Measurements from ENCODE around the gene FAT1.
"Not testable (repeated sequence)": the region's sequence is repeated elsewhere in the genome, so short reads cannot be mapped to it uniquely, and the experiment has no call there.

The FAT1 gene

GRCh38 chr4:186761956-186762355 lies 38.3 kb upstream of the FAT1 start:
- H3K4me1 ChIP-seq (ENCODE audit: insufficient read depth, low read length); H3K9ac ChIP-seq (ENCODE audit: low read depth, low read length); H3K27me3 ChIP-seq (ENCODE audit: insufficient read depth, low read length); H3K9me3 ChIP-seq (ENCODE audit: insufficient read depth, low read depth, low read length); H3K36me3 ChIP-seq (ENCODE audit: insufficient read depth, low read length); H3K4me3 ChIP-seq (ENCODE audit: low read length); H3K27ac ChIP-seq (ENCODE audit: low read depth, low read length): not testable (repeated sequence)
- WGBS = 100% methylated on average over 2 of the region's 2 CpGs

DNA sequence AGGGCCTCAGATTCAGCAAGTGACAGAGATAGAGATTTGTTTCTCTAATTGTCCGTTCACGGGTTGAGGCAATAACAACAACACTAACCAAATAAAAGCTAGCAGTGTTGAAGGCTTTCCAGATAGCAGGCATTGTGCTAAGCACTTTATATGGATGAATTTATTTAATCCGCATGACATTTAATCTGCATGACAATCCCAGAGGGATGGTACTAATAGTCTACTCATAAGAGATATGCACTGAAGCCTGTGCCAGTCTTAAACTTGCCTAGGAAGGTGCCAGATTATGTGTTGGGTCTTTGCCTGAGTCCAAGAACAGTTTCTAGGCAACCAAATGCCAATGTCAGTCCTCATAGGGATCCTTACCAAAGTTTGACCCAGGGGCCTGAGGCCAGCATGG lies 37.7 kb upstream of the FAT1 start:
- no peaks in the 10 kb centered on the region for H3K9me3 ChIP-seq (ENCODE audit: insufficient read depth, low read depth, low read length)
- no peaks in the 10 kb centered on the region for H3K27me3 ChIP-seq (ENCODE audit: insufficient read depth, low read length)
- no peaks in the 10 kb centered on the region for H3K36me3 ChIP-seq (ENCODE audit: insufficient read depth, low read length)
- H3K27ac ChIP-seq (ENCODE audit: low read depth, low read length) = no peak overlapping the region
- no peak overlapping the region for H3K4me3 ChIP-seq (ENCODE audit: low read length)
- 100% methylated on average over 3 of the region's 3 CpGs for WGBS
- no peak overlapping the region for H3K9ac ChIP-seq (ENCODE audit: low read depth, low read length)
- 0 out of 2 replicates have a peak, but pooled peaks cover 6% of the 10 kb centered on the region for H3K4me1 ChIP-seq (ENCODE audit: insufficient read depth, low read length)

DNA sequence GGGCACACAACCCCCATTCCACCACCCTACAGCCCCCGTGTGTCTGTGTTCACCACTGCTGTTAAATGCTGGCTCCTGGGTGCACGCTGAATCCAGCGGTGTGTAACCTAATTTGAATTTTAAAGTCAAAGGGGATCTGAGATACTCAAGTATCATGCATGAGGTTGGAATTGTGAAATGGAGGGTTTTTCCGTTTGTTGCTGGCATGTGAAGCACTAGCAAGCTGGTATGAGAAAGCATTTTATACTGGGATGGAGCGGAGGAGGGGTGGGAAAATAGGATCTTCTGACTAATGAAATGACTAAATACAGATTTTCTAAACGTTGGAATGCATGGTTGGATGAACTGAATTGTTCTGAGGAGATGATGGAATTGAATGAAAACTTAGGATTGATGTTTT lies 36.9 kb upstream of the FAT1 start:
- H3K4me3 ChIP-seq (ENCODE audit: low read length) = no peak overlapping the region
- H3K9ac ChIP-seq (ENCODE audit: low read depth, low read length) = no peak overlapping the region
- H3K36me3 ChIP-seq (ENCODE audit: insufficient read depth, low read length) = no peaks in the 10 kb centered on the region
- H3K27me3 ChIP-seq (ENCODE audit: insufficient read depth, low read length) = no peaks in the 10 kb centered on the region
- 0 out of 2 replicates have a peak, but pooled peaks cover 2% of the 10 kb centered on the region for H3K4me1 ChIP-seq (ENCODE audit: insufficient read depth, low read length)
- WGBS = 88% methylated on average over 6 of the region's 6 CpGs
- H3K9me3 ChIP-seq (ENCODE audit: insufficient read depth, low read depth, low read length) = no peaks in the 10 kb centered on the region
- H3K27ac ChIP-seq (ENCODE audit: low read depth, low read length) = no peak overlapping the region

GRCh38 chr4:186759990-186760389 lies 36.3 kb upstream of the FAT1 start:
- Histone ChIP-seq H3K9me3 (ENCODE audit: insufficient read depth, low read depth, low read length) (no peaks in the 10 kb centered on the region), H3K4me3 (ENCODE audit: low read length) (no peak overlapping the region), H3K27me3 (ENCODE audit: insufficient read depth, low read length) (no peaks in the 10 kb centered on the region), H3K36me3 (ENCODE audit: insufficient read depth, low read length) (no peaks in the 10 kb centered on the region), H3K9ac (ENCODE audit: low read depth, low read length) (no peak overlapping the region), H3K27ac (ENCODE audit: low read depth, low read length) (no peak overlapping the region), H3K4me1 (ENCODE audit: insufficient read depth, low read length) (no peaks in the 10 kb centered on the region)
- WGBS = 92% methylated on average over 10 of the region's 10 CpGs

- no peaks in the 10 kb centered on the region for H3K4me1 ChIP-seq (ENCODE audit: insufficient read depth, low read length)
- no peaks in the 10 kb centered on the region for H3K9me3 ChIP-seq (ENCODE audit: insufficient read depth, low read depth, low read length)
- no peak overlapping the region for H3K27ac ChIP-seq (ENCODE audit: low read depth, low read length)
- 97% methylated on average over 35 of the region's 35 CpGs for WGBS
- H3K9ac ChIP-seq (ENCODE audit: low read depth, low read length) = no peak overlapping the region
- H3K4me3 ChIP-seq (ENCODE audit: low read length) = no peak overlapping the region
- H3K27me3 ChIP-seq (ENCODE audit: insufficient read depth, low read length) = no peaks in the 10 kb centered on the region
- H3K36me3 ChIP-seq (ENCODE audit: insufficient read depth, low read length) = no peaks in the 10 kb centered on the region
Measured at GRCh38 chr4:186758929-186759682, 35.5 kb upstream of the FAT1 start.

DNA sequence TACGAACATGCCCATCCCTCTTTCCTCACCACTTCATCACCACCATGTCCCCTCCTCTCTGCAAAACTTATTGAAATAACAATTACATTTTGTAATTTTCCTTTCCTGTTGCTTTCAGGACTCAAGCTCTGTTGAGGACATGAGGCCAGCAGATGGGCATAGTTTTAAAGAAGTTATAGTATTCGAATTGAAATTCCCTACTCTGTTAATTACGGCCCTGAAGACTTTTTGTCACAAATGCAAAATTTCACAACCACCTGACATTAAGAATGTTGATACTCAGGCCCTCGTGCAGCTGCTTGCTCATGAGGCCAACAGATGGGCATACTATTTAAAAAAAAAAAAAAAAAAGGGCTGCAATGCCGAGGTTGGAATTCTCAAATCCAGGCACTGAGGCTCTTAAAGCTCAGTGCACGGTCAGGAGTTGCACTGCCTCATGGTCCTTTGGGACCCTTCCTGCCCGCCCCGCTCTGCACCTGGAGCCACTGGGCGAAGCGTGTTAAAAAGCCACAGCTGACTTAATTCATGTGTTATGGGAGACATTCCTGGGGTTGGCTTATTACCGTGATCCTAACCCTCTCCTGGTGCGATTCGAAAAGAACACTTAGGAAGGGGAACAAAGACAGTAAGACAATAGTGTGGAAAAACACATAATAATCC lies 34.2 kb upstream of the FAT1 start:
- Histone ChIP-seq H3K4me1 (ENCODE audit: insufficient read depth, low read length) (no peaks in the 10 kb centered on the region), H3K36me3 (ENCODE audit: insufficient read depth, low read length) (no peaks in the 10 kb centered on the region), H3K4me3 (ENCODE audit: low read length) (no peak overlapping the region)

DNA sequence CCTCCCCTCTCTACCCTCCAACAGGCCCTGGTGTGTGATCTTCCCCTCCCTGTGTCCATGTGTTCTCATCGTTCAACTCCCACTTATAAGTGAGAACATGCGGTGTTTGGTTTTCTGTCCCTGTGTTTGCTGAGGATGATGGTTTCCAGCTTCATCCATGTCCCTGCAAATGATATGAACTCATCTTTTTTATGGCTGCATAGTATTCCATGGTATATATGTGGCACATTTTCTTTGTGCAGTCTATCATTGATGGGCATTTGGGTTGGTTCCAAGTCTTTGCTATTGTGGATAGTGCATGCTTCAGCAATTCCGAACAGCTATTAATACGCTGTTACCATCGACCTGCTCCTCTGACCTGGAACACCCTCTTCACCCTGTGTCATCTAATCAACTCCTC lies 32.9 kb upstream of the FAT1 start:
- H3K4me3 ChIP-seq (ENCODE audit: low read length); H3K27ac ChIP-seq (ENCODE audit: low read depth, low read length); H3K9me3 ChIP-seq (ENCODE audit: insufficient read depth, low read depth, low read length); H3K27me3 ChIP-seq (ENCODE audit: insufficient read depth, low read length); H3K36me3 ChIP-seq (ENCODE audit: insufficient read depth, low read length); H3K4me1 ChIP-seq (ENCODE audit: insufficient read depth, low read length); H3K9ac ChIP-seq (ENCODE audit: low read depth, low read length): not testable (repeated sequence)
- WGBS = 96% methylated on average over 5 of the region's 5 CpGs

More for the DNA sequence above, 34.2 kb upstream of the FAT1 start:
- Histone ChIP-seq H3K9me3 (ENCODE audit: insufficient read depth, low read depth, low read length) (no peaks in the 10 kb centered on the region), H3K27me3 (ENCODE audit: insufficient read depth, low read length) (no peaks in the 10 kb centered on the region), H3K9ac (ENCODE audit: low read depth, low read length) (no peak overlapping the region), H3K27ac (ENCODE audit: low read depth, low read length) (no peak overlapping the region)
- 91% methylated on average over 13 of the region's 13 CpGs for WGBS

- Histone ChIP-seq H3K9ac (ENCODE audit: low read depth, low read length) (no peak overlapping the region), H3K36me3 (ENCODE audit: insufficient read depth, low read length) (no peaks in the 10 kb centered on the region), H3K4me1 (ENCODE audit: insufficient read depth, low read length) (no peaks in the 10 kb centered on the region), H3K9me3 (ENCODE audit: insufficient read depth, low read depth, low read length) (no peaks in the 10 kb centered on the region), H3K27me3 (ENCODE audit: insufficient read depth, low read length) (no peaks in the 10 kb centered on the region), H3K27ac (ENCODE audit: low read depth, low read length) (no peak overlapping the region), H3K4me3 (ENCODE audit: low read length) (no peak overlapping the region)
- 95% methylated on average over 8 of the region's 8 CpGs for WGBS
Measured at GRCh38 chr4:186755550-186756519, 32.2 kb upstream of the FAT1 start.

GRCh38 chr4:186754976-186755375 lies 31.3 kb upstream of the FAT1 start:
- Histone ChIP-seq H3K9ac (ENCODE audit: low read depth, low read length) (no peak overlapping the region), H3K4me1 (ENCODE audit: insufficient read depth, low read length) (no peaks in the 10 kb centered on the region), H3K27ac (ENCODE audit: low read depth, low read length) (no peak overlapping the region), H3K27me3 (ENCODE audit: insufficient read depth, low read length) (no peaks in the 10 kb centered on the region), H3K4me3 (ENCODE audit: low read length) (no peak overlapping the region), H3K9me3 (ENCODE audit: insufficient read depth, low read depth, low read length) (no peaks in the 10 kb centered on the region), H3K36me3 (ENCODE audit: insufficient read depth, low read length) (no peaks in the 10 kb centered on the region)
- 85% methylated on average over 7 of the region's 10 CpGs for WGBS

DNA sequence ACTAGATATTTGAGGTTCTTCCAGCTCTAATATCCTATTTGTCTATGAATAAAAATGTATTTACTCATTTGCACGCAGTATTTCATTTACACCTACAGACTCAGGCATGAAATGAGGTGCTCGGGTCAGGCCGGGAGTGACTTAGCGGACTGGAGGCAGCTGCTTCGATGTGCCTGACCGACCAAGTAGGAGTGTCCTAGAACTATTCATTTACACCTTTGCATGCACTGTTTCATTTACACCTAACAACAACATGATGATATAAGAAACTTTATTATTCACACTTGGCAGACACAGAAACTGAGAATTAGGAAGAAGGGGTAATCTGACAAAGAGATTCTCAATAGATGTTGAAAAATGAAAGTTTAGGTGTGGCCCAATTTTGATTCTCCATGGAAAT lies 28.7 kb upstream of the FAT1 start:
- Histone ChIP-seq H3K4me3 (ENCODE audit: low read length) (no peak overlapping the region), H3K27ac (ENCODE audit: low read depth, low read length) (no peak overlapping the region), H3K27me3 (ENCODE audit: insufficient read depth, low read length) (no peaks in the 10 kb centered on the region), H3K9ac (ENCODE audit: low read depth, low read length) (no peak overlapping the region), H3K36me3 (ENCODE audit: insufficient read depth, low read length) (no peaks in the 10 kb centered on the region), H3K4me1 (ENCODE audit: insufficient read depth, low read length) (no peaks in the 10 kb centered on the region), H3K9me3 (ENCODE audit: insufficient read depth, low read depth, low read length) (no peaks in the 10 kb centered on the region)
- 93% methylated on average over 6 of the region's 6 CpGs for WGBS
